ENCODE measurements around the gene TMEM192.
"Not testable (repeated sequence)": the region's sequence is repeated elsewhere in the genome, so short reads cannot be mapped to it uniquely, and the experiment has no call there.

Gene TMEM192

GRCh38 chr4:165112368-165113121 lies at the start of gene TMEM192:
TSS of gene TMEM192 (minus strand) at chr4:165112860. CDS start at chr4:165112773, 87 bp downstream.
- no peak for FAIRE-seq
- peak; percentile 75 for DNase-seq (ENCODE audit: low spot score)

- DNase-seq (ENCODE audit: low spot score) = no peak
- FAIRE-seq = no peak
Measured at GRCh38 chr4:165158762-165159161, 46.1 kb upstream of the TMEM192 start.

GRCh38 chr4:165156906-165157305 lies 44.2 kb upstream of the TMEM192 start:
- DNase-seq (ENCODE audit: low spot score) = no peak

GRCh38 chr4:165154482-165154881 lies 41.8 kb upstream of the TMEM192 start:
- FAIRE-seq (no peak), DNase-seq (ENCODE audit: low spot score) (no peak)

More at GRCh38 chr4:165156906-165157305, 44.2 kb upstream of the TMEM192 start:
- no peak for FAIRE-seq

GRCh38 chr4:165152527-165152926 lies 39.9 kb upstream of the TMEM192 start:
- FAIRE-seq = no peak
- no peak for DNase-seq (ENCODE audit: low spot score)

- no peak for FAIRE-seq
Measured at GRCh38 chr4:165151734-165152133, 39.1 kb upstream of the TMEM192 start.

GRCh38 chr4:165150545-165150944 lies 37.9 kb upstream of the TMEM192 start:
- DNase-seq (ENCODE audit: low spot score) (no peak), FAIRE-seq (no peak)

More at GRCh38 chr4:165151734-165152133, 39.1 kb upstream of the TMEM192 start:
- DNase-seq (ENCODE audit: low spot score) = no peak

GRCh38 chr4:165138843-165139242 lies 26.2 kb upstream of the TMEM192 start:
- FAIRE-seq (no peak), DNase-seq (ENCODE audit: low spot score) (no peak)

GRCh38 chr4:165137205-165137604 lies 24.5 kb upstream of the TMEM192 start:
- FAIRE-seq (no peak), DNase-seq (ENCODE audit: low spot score) (no peak)

- no peak for FAIRE-seq
- DNase-seq (ENCODE audit: low spot score) = no peak
Measured at GRCh38 chr4:165136529-165136928, 23.9 kb upstream of the TMEM192 start.

- FAIRE-seq (no peak), DNase-seq (ENCODE audit: low spot score) (no peak)
Measured at GRCh38 chr4:165133150-165133549, 20.5 kb upstream of the TMEM192 start.

GRCh38 chr4:165131247-165131832 lies 18.7 kb upstream of the TMEM192 start:
- peak; percentile 23 for DNase-seq (ENCODE audit: low spot score)
- FAIRE-seq = no peak

GRCh38 chr4:165129924-165130323 lies 17.3 kb upstream of the TMEM192 start:
- no peak for DNase-seq (ENCODE audit: low spot score)
- FAIRE-seq = no peak

GRCh38 chr4:165125869-165126499 lies 13.3 kb upstream of the TMEM192 start:
- FAIRE-seq = not testable (repeated sequence)

GRCh38 chr4:165124488-165124887 lies 11.8 kb upstream of the TMEM192 start:
- no peak for DNase-seq (ENCODE audit: low spot score)
- no peak for FAIRE-seq

More at GRCh38 chr4:165125869-165126499, 13.3 kb upstream of the TMEM192 start:
- not testable (repeated sequence) for DNase-seq (ENCODE audit: low spot score)

- FAIRE-seq (no peak), DNase-seq (ENCODE audit: low spot score) (no peak)
Measured at GRCh38 chr4:165118256-165118909, 5.7 kb upstream of the TMEM192 start.

- DNase-seq (ENCODE audit: low spot score) (no peak), FAIRE-seq (no peak)
Measured at GRCh38 chr4:165115301-165115700, 2.6 kb upstream of the TMEM192 start.

- FAIRE-seq (no peak), DNase-seq (ENCODE audit: low spot score) (no peak)
Measured at GRCh38 chr4:165111906-165112367, 723 bp downstream of the TMEM192 start.

GRCh38 chr4:165106518-165106917 lies 6.1 kb downstream of the TMEM192 start:
- FAIRE-seq = no peak
- DNase-seq (ENCODE audit: low spot score) = no peak

- no peak for FAIRE-seq
- no peak for DNase-seq (ENCODE audit: low spot score)
Measured at GRCh38 chr4:165101641-165102040, 11.0 kb downstream of the TMEM192 start.

- FAIRE-seq (no peak), DNase-seq (ENCODE audit: low spot score) (no peak)
Measured at GRCh38 chr4:165096776-165097175, 15.9 kb downstream of the TMEM192 start.

GRCh38 chr4:165095291-165095690 lies 17.4 kb downstream of the TMEM192 start:
- no peak for DNase-seq (ENCODE audit: low spot score)
- no peak for FAIRE-seq
